Stimulated activated CD4-positive, alpha-beta T cell treated with anti-CD3 and anti-CD28 coated beads, Interleukin-4, amount 100 ng/mL, for 1 hour (primary cell): ENCODE measurements around the gene ENO2.

Experiments
- DNase-seq: peaks from one replicate; pipeline ENCODE4 v3.0.0-alpha.2; 2020

ENO2 gene

GRCh38 chr12:6935371-6936193 is 21.2 kb downstream of the ENO2 start:
- no peak for DNase-seq

- DNase-seq, result no peak
Observed at GRCh38 chr12:6936194-6936635, 21.8 kb downstream of the ENO2 start.

GRCh38 chr12:6936636-6937480 is 22.5 kb downstream of the ENO2 start:
- peak; percentile 68 for DNase-seq

- DNase-seq, result peak; percentile 89
Observed at GRCh38 chr12:6937481-6938352, 23.3 kb downstream of the ENO2 start.

- DNase-seq, result no peak
Observed at GRCh38 chr12:6938353-6939190, 24.2 kb downstream of the ENO2 start.

GRCh38 chr12:6939191-6939540 is 24.8 kb downstream of the ENO2 start:
- no peak for DNase-seq

- DNase-seq, result no peak
Observed at GRCh38 chr12:6941267-6941666, 26.9 kb downstream of the ENO2 start.

GRCh38 chr12:6941782-6942181 is 27.4 kb downstream of the ENO2 start:
- DNase-seq, result no peak

GRCh38 chr12:6942331-6942665 is 27.9 kb downstream of the ENO2 start:
- no peak for DNase-seq

GRCh38 chr12:6943389-6943721 is 29.0 kb downstream of the ENO2 start:
- DNase-seq, result peak; percentile 70

- peak; percentile 72 for DNase-seq
Observed at GRCh38 chr12:6943722-6944380, 29.5 kb downstream of the ENO2 start, which contains the start of the genes C12orf57 and RNU7-1. Gene C12orf57, plus strand, starts transcription at chr12:6944022. Its CDS starts 100 bp downstream, at chr12:6944122. Gene RNU7-1, plus strand, starts transcription at chr12:6943816.

- DNase-seq, result peak; percentile 85
Observed at GRCh38 chr12:6944381-6945186, 30.2 kb downstream of the ENO2 start.

- no peak for DNase-seq
Observed at GRCh38 chr12:6945613-6946012, 31.2 kb downstream of the ENO2 start.

- peak; percentile 53 for DNase-seq
Observed at GRCh38 chr12:6946033-6946919, 31.9 kb downstream of the ENO2 start.

GRCh38 chr12:6946920-6947374 is 32.6 kb downstream of the ENO2 start:
- no peak for DNase-seq

- no peak for DNase-seq
Observed at GRCh38 chr12:6947615-6948014, 33.2 kb downstream of the ENO2 start.

GRCh38 chr12:6948873-6949594 is 34.7 kb downstream of the ENO2 start:
- DNase-seq, result no peak

GRCh38 chr12:6950401-6950801 is 36.0 kb downstream of the ENO2 start:
- DNase-seq, result no peak
